ENCODE measurements around the gene RPS2. TPM values are rescaled to one million over a fixed set of nuclear protein-coding genes. Genes with fewer than 3 reads are reported as not detected.

Gene RPS2
- total and polyA plus RNA-seq, 8 donors = 1,316 to 3,219 (median 1,806) TPM

- ATAC-seq (no peak), FAIRE-seq (no peak), DNase-seq (peak in 1 of 6 donors; percentile 55)
- WGBS, 2 donors = 66 to 78% methylated on average over 17 of the region's 17 CpGs
- TF ChIP-seq CTCF (IDR thresholded peaks at IDR 0.05) = no peak
- peak overlapping the region in 1 of 4 donors; percentile 79 for H3K4me3 ChIP-seq
- H3K4me1 ChIP-seq = peaks cover 0 to 25% (median 18%) of the 10 kb centered on the region in 3 donors
- intact Hi-C loops (cut with DNase I) = no loop called here
- peaks cover 3 to 22% (median 7%) of the 10 kb centered on the region in 3 donors for H3K36me3 ChIP-seq
- H3K27ac ChIP-seq = no peak overlapping the region
- H3K9me3 ChIP-seq = no peaks in the 10 kb centered on the region
- H3K27me3 ChIP-seq = no peaks in the 10 kb centered on the region
Measured at GRCh38 chr16:1938910-1939309, 25.7 kb downstream of the RPS2 start.

DNA sequence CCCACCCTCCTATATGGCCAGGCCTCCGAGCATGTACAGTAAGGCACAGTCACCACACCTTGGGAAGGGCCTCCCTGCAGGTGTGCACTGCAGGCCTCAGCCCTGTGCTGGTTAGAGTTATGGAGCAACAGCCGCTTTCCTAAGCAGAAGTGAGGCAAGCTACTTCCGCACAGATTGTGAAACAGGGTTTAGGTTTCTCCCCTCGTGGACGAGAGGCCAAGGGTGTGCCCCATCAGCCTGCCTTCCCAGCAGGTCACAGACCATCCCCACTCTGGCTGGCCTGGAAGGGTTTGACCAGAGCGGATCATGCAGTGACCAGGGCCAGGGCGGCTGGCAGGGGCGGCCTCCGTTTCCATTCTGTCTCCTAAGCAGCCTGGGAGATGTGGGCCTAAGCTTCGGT is 26.3 kb downstream of the RPS2 start:
- Histone ChIP-seq H3K9me3 (no peaks in the 10 kb centered on the region), H3K27me3 (no peaks in the 10 kb centered on the region), H3K27ac (no peak overlapping the region), H3K4me1 (peaks cover 0 to 25% (median 18%) of the 10 kb centered on the region in 3 donors), H3K4me3 (no peak overlapping the region), H3K36me3 (peaks cover 3 to 22% (median 7%) of the 10 kb centered on the region in 3 donors)
- DNase-seq (peak in 1 of 6 donors; percentile 65), FAIRE-seq (no peak), ATAC-seq (no peak)
- WGBS, 2 donors = 83 to 84% methylated on average over 10 of the region's 10 CpGs
- intact Hi-C loops (cut with DNase I) = no loop called here
- TF ChIP-seq CTCF (IDR thresholded peaks at IDR 0.05) = no peak

- WGBS, 2 donors = 80 to 83% methylated on average over 11 of the region's 11 CpGs
- peaks cover 3 to 22% (median 7%) of the 10 kb centered on the region in 3 donors for H3K36me3 ChIP-seq
- no peak overlapping the region for H3K4me3 ChIP-seq
- intact Hi-C loops (cut with DNase I) = no loop called here
- DNase-seq (peak in 1 of 6 donors; percentile 54), FAIRE-seq (no peak), ATAC-seq (no peak)
- no peaks in the 10 kb centered on the region for H3K9me3 ChIP-seq
- no peak for TF ChIP-seq CTCF (IDR thresholded peaks at IDR 0.05)
- H3K27me3 ChIP-seq = no peaks in the 10 kb centered on the region
- H3K27ac ChIP-seq = no peak overlapping the region
- peaks cover 0 to 25% (median 18%) of the 10 kb centered on the region in 3 donors for H3K4me1 ChIP-seq
Measured at GRCh38 chr16:1936945-1937479, 27.6 kb downstream of the RPS2 start.

- 40% methylated on average over 23 of the region's 23 CpGs for WGBS, 2 donors
- DNase-seq (peak in 3 of 6 donors; percentile 40 to 84 (median 47)), FAIRE-seq (no peak), ATAC-seq (peak in 3 of 4 donors; percentile 2 to 8 (median 4))
- Histone ChIP-seq H3K27me3 (no peaks in the 10 kb centered on the region), H3K4me3 (no peak overlapping the region), H3K27ac (peak overlapping the region in 2 of 4 donors; percentile 28 to 35), H3K9me3 (no peaks in the 10 kb centered on the region), H3K36me3 (peaks cover under 1 to 9% (median 3%) of the 10 kb centered on the region in 3 donors), H3K4me1 (peaks cover 0 to 4% (median 2%) of the 10 kb centered on the region in 3 donors)
- TF ChIP-seq CTCF (IDR thresholded peaks at IDR 0.05) = no peak
- intact Hi-C loops (cut with DNase I) = no loop called here
Measured at GRCh38 chr16:1933097-1933661, 31.4 kb downstream of the RPS2 start.
